WI38 (cell line): ENCODE measurements around the gene SON.

Experiments used
- H3K4me3 ChIP-seq: 2 replicates; pipeline ENCODE4 v1.5.1; 2011; ENCODE audit warnings: low read depth, mild to moderate bottlenecking, control low read depth, low read length
- CTCF ChIP-seq: IDR thresholded peaks from 2 replicates; pipeline ENCODE4 v1.5.1; 2012; ENCODE audit warnings: low read depth, mild to moderate bottlenecking, control low read depth, low read length

The SON gene

GRCh38 chr21:33578959-33579542 lies 36.2 kb downstream of the SON start:
- TF ChIP-seq CTCF: no peak
- no peak overlapping the region for H3K4me3 ChIP-seq

- no peak overlapping the region for H3K4me3 ChIP-seq
- TF ChIP-seq CTCF: no peak
Measured at GRCh38 chr21:33584455-33584854, 41.6 kb downstream of the SON start.

GRCh38 chr21:33586927-33587326 lies 44.1 kb downstream of the SON start:
- no peak for TF ChIP-seq CTCF
- peak overlapping the region; percentile 80; the same call in 1 of the 2 replicates for H3K4me3 ChIP-seq

GRCh38 chr21:33587792-33588484 lies 45.1 kb downstream of the SON start:
- no peak for TF ChIP-seq CTCF
- peak overlapping the region; percentile 80 for H3K4me3 ChIP-seq

GRCh38 chr21:33588485-33589335 lies 45.9 kb downstream of the SON start, which contains the start of gene DONSON:
Gene DONSON, minus strand, starts transcription at chr21:33588684. Its CDS starts 43 bp downstream, at chr21:33588641.
- peak within 1 kb of the TSS; percentile 80 for H3K4me3 ChIP-seq
- no peak for TF ChIP-seq CTCF

- no peak for TF ChIP-seq CTCF
- H3K4me3 ChIP-seq: no peak overlapping the region
Measured at GRCh38 chr21:33598051-33598450, 55.2 kb downstream of the SON start.
